Activated CD8-positive, alpha-beta memory T cell treated with anti-CD3 and anti-CD28 coated beads, Interleukin-2, amount 50 U/mL, for 4 hours (primary cell): Measurements from ENCODE around the gene WBP2.

ENCODE experiments used
- DNase-seq: peaks from one replicate; pipeline ENCODE4 v3.0.0-alpha.2; 2020

WBP2 gene

GRCh38 chr17:75843577-75844529, 11.3 kb downstream of the WBP2 start, which contains the start of gene UNC13D:
Gene UNC13D, minus strand, starts transcription at chr17:75844404. Its CDS starts 67 bp downstream, at chr17:75844337.
- peak; percentile 68 for DNase-seq

- no peak for DNase-seq
Measured at GRCh38 chr17:75842963-75843576, 12.1 kb downstream of the WBP2 start.

- DNase-seq, result no peak
Measured at GRCh38 chr17:75842411-75842810, 12.7 kb downstream of the WBP2 start.

GRCh38 chr17:75840799-75841164, 14.4 kb downstream of the WBP2 start:
- DNase-seq, result no peak

GRCh38 chr17:75839942-75840798, 15.0 kb downstream of the WBP2 start:
- DNase-seq, result no peak

GRCh38 chr17:75838410-75838809, 16.7 kb downstream of the WBP2 start:
- no peak for DNase-seq

GRCh38 chr17:75837899-75838298, 17.2 kb downstream of the WBP2 start:
- no peak for DNase-seq

- DNase-seq, result no peak
Measured at GRCh38 chr17:75836605-75837004, 18.5 kb downstream of the WBP2 start.

- DNase-seq, result no peak
Measured at GRCh38 chr17:75835654-75835987, 19.5 kb downstream of the WBP2 start.

GRCh38 chr17:75834928-75835653, 20.0 kb downstream of the WBP2 start:
- no peak for DNase-seq

- no peak for DNase-seq
Measured at GRCh38 chr17:75834279-75834920, 20.7 kb downstream of the WBP2 start.

- DNase-seq, result no peak
Measured at GRCh38 chr17:75832652-75833400, 22.3 kb downstream of the WBP2 start.

- peak; percentile 47 for DNase-seq
Measured at GRCh38 chr17:75832164-75832651, 22.9 kb downstream of the WBP2 start.

- DNase-seq, result no peak
Measured at GRCh38 chr17:75831032-75831571, 24.0 kb downstream of the WBP2 start.

GRCh38 chr17:75830164-75831031, 24.7 kb downstream of the WBP2 start:
- peak; percentile 50 for DNase-seq

GRCh38 chr17:75829747-75830146, 25.4 kb downstream of the WBP2 start:
- no peak for DNase-seq

- no peak for DNase-seq
Measured at GRCh38 chr17:75828741-75829140, 26.4 kb downstream of the WBP2 start.

GRCh38 chr17:75828076-75828400, 27.1 kb downstream of the WBP2 start:
- no peak for DNase-seq

GRCh38 chr17:75827308-75828075, 27.6 kb downstream of the WBP2 start:
- DNase-seq, result peak; percentile 75
